HG03103 (cell line): Measurements from ENCODE around the gene CROCC2.

ENCODE experiments used
- ATAC-seq: cut with Tn5 transposase; IDR thresholded peaks from one replicate; pipeline ENCODE4 v1.9.1; 2021; ENCODE audit warnings: low read depth; ENCODE audit not compliant: unreplicated experiment

Gene CROCC2

GRCh38 chr2:240995041-240996021 is 89.2 kb downstream of the CROCC2 start:
- ATAC-seq = no peak

GRCh38 chr2:240996161-240996833 is 90.2 kb downstream of the CROCC2 start:
- no peak for ATAC-seq

DNA sequence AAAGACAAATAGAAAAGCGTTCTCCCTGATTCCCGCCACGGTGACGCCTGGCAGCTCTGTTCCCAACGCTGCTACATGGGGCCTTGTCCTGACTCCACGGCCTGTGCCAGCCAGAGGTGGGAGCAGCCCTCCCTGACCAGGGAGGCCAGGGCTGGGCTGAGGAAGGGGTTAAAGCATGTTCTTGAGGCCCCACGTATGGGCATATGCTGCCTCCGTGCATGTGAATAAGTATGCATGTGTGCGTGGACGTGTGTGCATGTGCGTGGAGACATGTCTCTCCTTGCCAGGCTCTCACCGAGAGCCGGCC is 90.7 kb downstream of the CROCC2 start:
- no peak for ATAC-seq

DNA sequence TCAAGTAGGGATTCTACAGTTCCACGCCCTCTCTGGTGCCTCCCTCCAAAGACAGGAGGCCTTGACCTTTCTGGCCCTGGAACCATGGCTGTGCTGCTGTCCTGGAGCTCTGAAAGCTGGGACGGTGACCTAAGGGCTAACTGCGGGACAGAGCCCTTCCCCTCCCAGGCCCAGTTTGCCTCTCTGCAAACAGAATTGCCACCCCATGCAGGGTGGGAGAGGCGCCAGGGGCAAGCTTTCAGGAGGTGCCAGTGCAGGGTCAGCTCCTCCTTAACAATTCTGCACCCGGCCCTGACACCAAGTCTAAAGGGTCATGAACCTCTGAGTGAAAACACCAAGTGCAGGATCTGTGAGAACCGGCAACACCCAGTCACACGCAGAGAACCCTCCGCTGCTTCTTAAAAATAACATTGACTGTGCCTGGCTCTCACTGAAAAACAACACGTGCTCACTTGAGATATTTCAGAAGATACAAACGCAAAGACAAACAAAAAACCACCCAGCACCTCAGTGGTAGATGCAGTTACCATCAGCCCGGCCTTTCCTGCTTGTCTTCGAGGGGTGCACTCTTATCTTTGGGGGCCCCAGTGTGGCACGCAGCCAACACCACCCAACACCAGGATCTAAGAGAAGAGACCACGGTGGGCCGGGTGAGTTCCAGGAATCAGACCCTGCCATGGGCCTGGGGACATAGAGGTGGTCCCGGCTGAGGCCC is 91.2 kb downstream of the CROCC2 start:
- ATAC-seq = no peak

- no peak for ATAC-seq
These were observed 91.9 kb downstream of the CROCC2 start, which contains the start of gene SNED1 for GRCh38 chr2:240997856-240998705. TSS of gene SNED1 (plus strand) at chr2:240998618. CDS start at chr2:240998838, 220 bp downstream.

DNA sequence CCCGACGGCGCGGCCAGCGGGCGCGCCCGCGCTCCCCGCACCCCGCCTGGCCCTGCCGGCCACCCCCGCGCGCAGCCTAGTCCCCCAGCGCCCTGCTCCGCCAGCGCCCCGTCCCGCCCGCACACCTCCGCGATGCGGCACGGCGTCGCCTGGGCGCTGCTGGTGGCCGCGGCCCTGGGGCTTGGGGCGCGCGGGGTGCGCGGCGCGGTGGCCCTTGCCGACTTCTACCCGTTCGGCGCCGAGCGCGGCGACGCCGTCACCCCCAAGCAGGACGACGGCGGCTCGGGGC is 92.5 kb downstream of the CROCC2 start:
- no peak for ATAC-seq

- no peak for ATAC-seq
These were observed 93.1 kb downstream of the CROCC2 start for GRCh38 chr2:240998995-240999791.

GRCh38 chr2:240999873-241000541 is 93.9 kb downstream of the CROCC2 start:
- ATAC-seq = no peak

DNA sequence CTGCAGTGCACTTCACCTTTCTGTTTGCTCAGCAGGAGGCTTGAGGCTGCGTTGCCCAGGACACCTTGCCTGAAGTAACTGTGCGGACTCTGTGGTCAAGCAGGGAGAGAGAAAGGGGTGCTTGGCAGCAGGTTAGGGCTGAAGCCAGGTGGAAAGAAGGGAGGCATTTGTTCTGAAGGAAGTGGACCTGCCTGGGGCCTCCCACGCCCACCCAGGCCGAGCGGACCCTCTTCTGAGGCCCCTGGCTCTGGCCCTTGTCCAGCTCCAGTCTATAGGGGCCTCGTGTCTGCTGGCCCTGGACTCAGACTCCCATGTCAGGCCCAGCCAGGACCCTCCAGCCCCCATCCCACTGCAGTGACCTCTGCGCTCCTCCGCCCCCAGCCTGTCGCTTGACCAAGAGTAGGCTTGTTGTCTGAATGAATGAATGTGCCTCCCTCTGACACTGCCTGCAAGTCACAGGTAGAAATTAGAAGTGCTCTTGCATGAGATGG is 94.7 kb downstream of the CROCC2 start:
- no peak for ATAC-seq

DNA sequence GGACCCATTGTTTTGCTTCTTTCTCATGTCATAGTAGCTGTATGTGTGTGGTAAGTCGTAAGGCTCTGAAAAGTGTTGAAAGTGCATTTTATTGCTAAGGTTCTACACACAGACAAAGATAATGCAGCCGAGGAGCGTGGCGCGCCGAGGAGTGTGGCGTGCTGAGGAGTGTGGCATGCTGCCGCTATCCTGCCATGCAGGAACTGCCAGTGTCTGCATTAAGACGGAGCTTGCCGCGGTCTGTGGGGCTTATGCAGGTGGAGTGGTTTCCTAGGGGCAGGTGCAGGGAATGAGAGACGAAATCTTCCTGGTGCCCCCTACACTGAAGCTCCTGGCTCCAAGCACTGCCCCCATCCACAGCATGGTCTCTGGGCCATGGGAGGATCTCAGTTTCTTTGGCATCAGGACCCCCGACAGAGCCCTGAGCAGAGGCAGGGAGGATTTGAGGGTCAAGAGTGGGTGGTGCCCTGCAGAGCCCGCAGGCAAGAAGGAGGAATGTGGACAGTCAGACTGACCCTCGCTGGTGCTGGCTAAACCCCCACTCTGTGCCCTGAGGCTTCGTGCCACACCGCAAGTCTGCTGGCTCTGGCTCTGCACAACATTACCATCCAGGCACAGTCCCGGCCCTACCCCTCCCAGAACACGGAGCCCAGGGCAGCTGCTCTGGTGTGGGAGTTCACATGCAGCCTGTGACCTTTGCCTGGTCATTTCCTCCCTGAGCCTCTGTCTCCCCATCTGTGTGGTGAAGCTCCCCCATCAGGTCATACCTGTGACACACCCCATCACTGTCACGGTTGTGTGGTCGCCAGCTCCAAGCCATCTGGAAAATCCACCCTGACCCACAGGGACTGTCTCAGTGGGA is 95.5 kb downstream of the CROCC2 start:
- ATAC-seq = no peak

DNA sequence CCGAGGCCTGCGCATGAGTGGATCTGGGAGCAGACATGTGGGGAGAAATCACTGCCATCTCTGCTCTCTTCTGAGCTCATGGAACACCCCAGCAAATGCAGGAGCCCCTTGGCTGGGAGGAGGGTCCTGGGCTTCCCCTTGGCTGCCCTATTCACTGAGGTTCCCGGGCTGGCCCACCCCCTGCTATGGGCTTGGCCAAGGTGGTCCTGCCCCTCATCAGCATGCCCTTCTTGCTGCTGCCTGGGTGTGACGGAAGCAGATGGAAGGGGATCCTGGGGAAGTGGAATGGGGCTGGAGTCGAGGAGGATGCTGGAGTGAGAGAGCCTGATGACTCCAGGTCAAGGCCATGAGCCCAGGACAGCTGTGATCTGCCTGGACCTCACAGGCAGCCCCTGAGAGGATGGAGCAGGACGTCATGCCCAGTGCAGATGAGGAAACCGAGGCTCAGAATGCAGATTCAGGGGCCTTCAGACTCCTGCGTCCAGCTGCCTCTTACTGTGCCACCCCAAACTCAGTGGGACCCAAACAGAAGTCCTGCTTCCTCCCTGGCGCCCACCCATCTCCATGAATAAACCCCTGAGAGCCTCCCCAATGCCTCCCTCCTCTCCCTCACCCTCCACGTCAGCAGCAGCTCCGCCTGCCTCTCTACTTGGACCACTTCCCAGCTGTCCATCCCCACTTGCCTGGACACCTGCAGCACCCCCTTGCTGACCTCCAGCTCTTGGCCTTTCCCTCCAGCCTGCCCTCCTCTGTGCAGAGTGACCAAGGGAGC is 96.3 kb downstream of the CROCC2 start:
- ATAC-seq = no peak

- no peak for ATAC-seq
These were observed 96.9 kb downstream of the CROCC2 start for GRCh38 chr2:241003047-241003360.

DNA sequence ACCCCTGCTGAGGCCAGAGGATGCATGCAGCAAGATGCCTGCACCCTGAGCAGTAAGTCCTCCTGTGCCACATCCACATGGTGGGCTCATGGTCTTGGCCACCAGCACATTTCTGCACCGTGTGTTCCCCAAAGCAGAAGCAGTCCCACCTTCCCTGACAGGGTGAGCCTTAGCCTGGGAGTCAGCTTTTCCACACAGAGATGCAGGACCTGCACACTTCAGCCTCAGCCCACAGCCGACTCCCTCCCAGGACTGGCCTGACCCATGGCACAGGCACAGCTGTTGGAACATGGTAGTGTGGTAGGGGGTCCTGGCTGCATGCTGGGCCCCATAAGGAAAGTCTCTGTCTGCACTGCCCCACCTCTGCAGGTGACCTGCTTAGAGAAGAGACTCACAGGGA is 97.2 kb downstream of the CROCC2 start:
- ATAC-seq = no peak

GRCh38 chr2:241003830-241004564 is 97.9 kb downstream of the CROCC2 start:
- no peak for ATAC-seq

- no peak for ATAC-seq
These were observed 99.4 kb downstream of the CROCC2 start for GRCh38 chr2:241005569-241005968.

GRCh38 chr2:241006412-241006811 is 100.3 kb downstream of the CROCC2 start:
- ATAC-seq = no peak

GRCh38 chr2:241007111-241007510 is 101.0 kb downstream of the CROCC2 start:
- no peak for ATAC-seq
